ENCODE measurements around the gene XPR1. TPM values are rescaled to one million over a fixed set of nuclear protein-coding genes. Genes with fewer than 3 reads are reported as not detected.

XPR1 gene
- total RNA-seq, 1 experiment from 2014 or later: 11.3 TPM

GRCh38 chr1:180889325-180889724, 257.5 kb downstream of the XPR1 start:
- DNase-seq (ENCODE audit: low read depth): no peak

GRCh38 chr1:180892272-180892671, 260.4 kb downstream of the XPR1 start:
- DNase-seq (ENCODE audit: low read depth): no peak

- DNase-seq (ENCODE audit: low read depth): no peak
These were observed 260.9 kb downstream of the XPR1 start for GRCh38 chr1:180892675-180893074.

GRCh38 chr1:180893614-180894013, 261.8 kb downstream of the XPR1 start:
- no peak for DNase-seq (ENCODE audit: low read depth)

GRCh38 chr1:180896161-180896560, 264.3 kb downstream of the XPR1 start:
- no peak for DNase-seq (ENCODE audit: low read depth)

GRCh38 chr1:180898441-180899219, 266.8 kb downstream of the XPR1 start:
- no peak for DNase-seq (ENCODE audit: low read depth)

- no peak for DNase-seq (ENCODE audit: low read depth)
These were observed 267.4 kb downstream of the XPR1 start for GRCh38 chr1:180899262-180899661.

GRCh38 chr1:180901076-180901990, 269.5 kb downstream of the XPR1 start:
- no peak for DNase-seq (ENCODE audit: low read depth)

GRCh38 chr1:180902541-180902940, 270.7 kb downstream of the XPR1 start:
- DNase-seq (ENCODE audit: low read depth): no peak

- no peak for DNase-seq (ENCODE audit: low read depth)
These were observed 274.1 kb downstream of the XPR1 start for GRCh38 chr1:180905927-180906326.

GRCh38 chr1:180906511-180906910, 274.7 kb downstream of the XPR1 start:
- DNase-seq (ENCODE audit: low read depth): no peak

- no peak for DNase-seq (ENCODE audit: low read depth)
These were observed 275.7 kb downstream of the XPR1 start for GRCh38 chr1:180907313-180908055.

- no peak for DNase-seq (ENCODE audit: low read depth)
These were observed 276.4 kb downstream of the XPR1 start for GRCh38 chr1:180908074-180908765.

- no peak for DNase-seq (ENCODE audit: low read depth)
These were observed 277.2 kb downstream of the XPR1 start for GRCh38 chr1:180909005-180909414.

GRCh38 chr1:180909462-180909976, 277.7 kb downstream of the XPR1 start:
- DNase-seq (ENCODE audit: low read depth): no peak

GRCh38 chr1:180911640-180912191, 279.9 kb downstream of the XPR1 start:
- DNase-seq (ENCODE audit: low read depth): no peak

GRCh38 chr1:180912211-180912800, 280.5 kb downstream of the XPR1 start:
- peak; percentile 46 for DNase-seq (ENCODE audit: low read depth)

- DNase-seq (ENCODE audit: low read depth): peak; percentile 66
These were observed 281.2 kb downstream of the XPR1 start, which contains the start of gene KIAA1614 for GRCh38 chr1:180912801-180913565. Gene KIAA1614, plus strand, starts transcription at chr1:180912897. Its CDS starts 347 bp downstream, at chr1:180913244.

GRCh38 chr1:180915426-180915965, 283.7 kb downstream of the XPR1 start:
- no peak for DNase-seq (ENCODE audit: low read depth)
